Measurements from ENCODE around the gene OAF. TPM values are rescaled to one million over a fixed set of nuclear protein-coding genes. Genes with fewer than 3 reads are reported as not detected.
"Not testable (repeated sequence)": the region's sequence is repeated elsewhere in the genome, so short reads cannot be mapped to it uniquely, and the experiment has no call there.

The OAF gene
- polyA plus RNA-seq, 1 experiment, result 47.5 TPM

DNA sequence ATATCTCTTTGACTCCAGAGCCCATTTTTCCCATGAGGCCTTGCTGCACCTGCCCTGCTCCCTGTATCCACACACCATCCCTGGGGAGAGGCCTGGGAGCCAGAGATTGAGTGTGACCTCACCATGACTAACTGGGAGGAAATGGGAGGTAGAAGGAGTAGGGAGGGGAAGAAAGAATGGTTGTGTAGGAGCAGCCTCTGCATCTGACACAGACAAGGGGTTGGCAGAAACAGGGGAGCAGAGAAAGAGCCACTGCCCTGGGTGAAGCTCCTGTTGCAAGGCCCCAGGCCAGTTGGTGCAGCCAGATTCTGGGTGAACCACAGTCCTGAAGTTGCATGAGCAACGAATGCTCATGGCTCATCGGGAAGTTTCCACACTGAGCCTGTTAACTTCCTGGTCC lies 61.5 kb downstream of the OAF start:
- Histone ChIP-seq H3K4me3 (ENCODE audit: low read depth, low read length) (no peak overlapping the region), H3K36me3 (ENCODE audit: control insufficient read depth, insufficient read depth, low read length) (no peaks in the 10 kb centered on the region), H3K27me3 (ENCODE audit: control insufficient read depth, insufficient read depth, low read length) (peaks cover under 1% of the 10 kb centered on the region)
- TF ChIP-seq, protein P1, sequence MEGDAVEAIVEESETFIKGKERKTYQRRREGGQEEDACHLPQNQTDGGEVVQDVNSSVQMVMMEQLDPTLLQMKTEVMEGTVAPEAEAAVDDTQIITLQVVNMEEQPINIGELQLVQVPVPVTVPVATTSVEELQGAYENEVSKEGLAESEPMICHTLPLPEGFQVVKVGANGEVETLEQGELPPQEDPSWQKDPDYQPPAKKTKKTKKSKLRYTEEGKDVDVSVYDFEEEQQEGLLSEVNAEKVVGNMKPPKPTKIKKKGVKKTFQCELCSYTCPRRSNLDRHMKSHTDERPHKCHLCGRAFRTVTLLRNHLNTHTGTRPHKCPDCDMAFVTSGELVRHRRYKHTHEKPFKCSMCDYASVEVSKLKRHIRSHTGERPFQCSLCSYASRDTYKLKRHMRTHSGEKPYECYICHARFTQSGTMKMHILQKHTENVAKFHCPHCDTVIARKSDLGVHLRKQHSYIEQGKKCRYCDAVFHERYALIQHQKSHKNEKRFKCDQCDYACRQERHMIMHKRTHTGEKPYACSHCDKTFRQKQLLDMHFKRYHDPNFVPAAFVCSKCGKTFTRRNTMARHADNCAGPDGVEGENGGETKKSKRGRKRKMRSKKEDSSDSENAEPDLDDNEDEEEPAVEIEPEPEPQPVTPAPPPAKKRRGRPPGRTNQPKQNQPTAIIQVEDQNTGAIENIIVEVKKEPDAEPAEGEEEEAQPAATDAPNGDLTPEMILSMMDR (IDR thresholded peaks at IDR 0.05; ENCODE audit: insufficient read depth, low read depth, low read length), result no peak
- POLR2A ChIA-PET, result no interaction called here
- CTCF ChIA-PET, result no interaction called here
- no peak for DNase-seq (ENCODE audit: low read depth)

DNA sequence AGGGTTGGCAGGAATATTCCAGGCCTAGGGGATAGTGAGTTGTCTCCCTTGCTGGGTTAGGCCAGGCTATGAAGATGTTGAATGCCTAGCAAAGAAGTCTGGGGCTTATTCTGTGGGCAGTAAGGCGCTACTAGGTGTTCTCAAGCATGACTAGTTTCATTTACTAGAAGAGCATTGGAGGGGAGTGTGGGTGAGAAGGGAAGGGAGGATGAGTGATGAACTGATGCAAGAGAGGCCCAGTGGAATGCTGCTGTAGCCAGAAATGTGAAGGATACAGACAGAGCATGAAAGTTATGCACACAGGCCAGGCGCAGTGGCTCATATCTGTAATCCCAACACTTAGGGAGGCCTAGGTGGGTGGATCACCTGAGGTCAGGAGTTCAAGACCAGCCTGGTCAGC lies 62.6 kb downstream of the OAF start:
- TF ChIP-seq, protein P1 (IDR thresholded peaks at IDR 0.05; ENCODE audit: insufficient read depth, low read depth, low read length), result no peak
- ChIA-PET CTCF (interaction anchor here (1.1 kb wide), 1 partner anchor 27 kb away, joined by 3 read pairs; no protein-coding TSS in a partner anchor), POLR2A (no interaction called here)
- H3K27me3 ChIP-seq (ENCODE audit: control insufficient read depth, insufficient read depth, low read length), result peaks cover 2% of the 10 kb centered on the region
- H3K36me3 ChIP-seq (ENCODE audit: control insufficient read depth, insufficient read depth, low read length), result no peaks in the 10 kb centered on the region
- DNase-seq (ENCODE audit: low read depth), result no peak
- no peak overlapping the region for H3K4me3 ChIP-seq (ENCODE audit: low read depth, low read length)

DNA sequence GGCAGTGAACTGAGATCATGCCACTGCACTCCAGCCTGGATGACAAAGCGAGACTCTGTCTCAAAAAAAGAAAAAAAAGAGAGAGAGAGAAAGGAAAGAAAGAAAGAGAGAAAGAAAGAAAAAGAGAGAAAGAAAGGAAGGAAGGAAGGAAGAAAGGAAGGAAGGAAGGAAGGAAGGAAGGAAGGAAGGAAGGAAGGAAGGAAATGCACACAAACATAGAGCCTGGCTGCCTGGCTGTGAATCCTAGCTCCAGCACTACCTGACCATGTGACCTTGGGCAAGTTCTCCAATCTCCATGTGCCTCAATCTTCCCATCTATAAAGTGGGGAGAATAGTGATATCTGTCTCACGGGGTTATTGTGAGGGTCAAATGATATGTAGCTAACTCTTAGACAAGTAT lies 63.1 kb downstream of the OAF start:
- DNase-seq (ENCODE audit: low read depth); POLR2A ChIA-PET; H3K27me3 ChIP-seq (ENCODE audit: control insufficient read depth, insufficient read depth, low read length); H3K36me3 ChIP-seq (ENCODE audit: control insufficient read depth, insufficient read depth, low read length); H3K4me3 ChIP-seq (ENCODE audit: low read depth, low read length): not testable (repeated sequence)
- CTCF ChIA-PET, result interaction anchor here (0.9 to 1.8 kb wide), 3 partner anchors 14 to 26 kb away, joined by 3 to 9 read pairs (median 3); no protein-coding TSS in a partner anchor

DNA sequence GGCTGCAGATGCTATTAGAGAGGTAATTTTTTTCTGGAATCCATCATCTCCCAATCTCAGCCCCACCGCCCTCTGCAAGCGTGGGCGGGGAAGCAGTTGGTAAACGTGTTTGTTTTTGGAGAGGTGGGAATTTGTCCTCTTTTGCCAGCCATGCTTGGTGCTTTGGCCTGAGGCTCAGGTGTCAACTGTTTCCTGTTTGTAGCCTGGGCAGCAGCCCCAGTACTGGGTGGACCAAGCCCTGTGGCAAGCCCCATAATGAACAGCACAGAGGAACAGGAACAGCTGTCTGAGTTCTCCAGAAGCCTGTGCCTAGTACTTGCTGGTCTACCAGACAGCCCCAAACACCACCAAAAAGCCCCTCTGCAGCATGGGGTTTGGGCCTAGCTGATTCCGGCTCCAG lies 68.7 kb downstream of the OAF start:
- ChIA-PET CTCF (no interaction called here), POLR2A (interaction anchor here (0.6 kb wide), 1 partner anchor 152 kb away, joined by 3 read pairs; no protein-coding TSS in a partner anchor)
- TF ChIP-seq, protein P1 (IDR thresholded peaks at IDR 0.05; ENCODE audit: insufficient read depth, low read depth, low read length), result no peak
- Histone ChIP-seq H3K27me3 (ENCODE audit: control insufficient read depth, insufficient read depth, low read length) (peaks cover 5% of the 10 kb centered on the region), H3K36me3 (ENCODE audit: control insufficient read depth, insufficient read depth, low read length) (no peaks in the 10 kb centered on the region), H3K4me3 (ENCODE audit: low read depth, low read length) (no peak overlapping the region)
- DNase-seq (ENCODE audit: low read depth), result no peak

Other genes starting within 250 kb of the OAF start
- gene TRIM29, start 72.9 kb upstream of the OAF start, polyA plus RNA-seq (2011; rRNA removed), result 1.3 and 1.5 TPM in 2 replicates
- gene POU2F3, start 29.1 kb downstream of the OAF start, polyA plus RNA-seq (2011; rRNA removed), result 0.06 TPM in 1 of 2 replicates, not detected in the other
- gene TLCD5, start 114.3 kb downstream of the OAF start, polyA plus RNA-seq (2011; rRNA removed), result 8.0 and 9.8 TPM in 2 replicates
- 16.9 and 31.4 TPM in 2 replicates for gene ARHGEF12, start 125.4 kb downstream of the OAF start, polyA plus RNA-seq (2011; rRNA removed)

Data from BJ (cell line).